OCI-M2 (cell line): ENCODE results near the gene RCCD1.

ENCODE experiments used
- DNase-seq: peaks from one replicate; lab custom pipeline; 2025; ENCODE audit not compliant: unreplicated experiment; lab: John Stamatoyannopoulos, UW

RCCD1 gene

GRCh38 chr15:90960298-90961091 lies 5.8 kb downstream of the RCCD1 start:
- no peak for DNase-seq

GRCh38 chr15:90962021-90962420 lies 7.3 kb downstream of the RCCD1 start:
- DNase-seq = no peak

GRCh38 chr15:90966262-90966661 lies 11.6 kb downstream of the RCCD1 start:
- DNase-seq = no peak

GRCh38 chr15:90967206-90967605 lies 12.5 kb downstream of the RCCD1 start:
- no peak for DNase-seq

- no peak for DNase-seq
Observed at GRCh38 chr15:90968434-90968833, 13.8 kb downstream of the RCCD1 start.

GRCh38 chr15:90970274-90970673 lies 15.6 kb downstream of the RCCD1 start:
- no peak for DNase-seq

GRCh38 chr15:90972133-90972532 lies 17.4 kb downstream of the RCCD1 start:
- no peak for DNase-seq

GRCh38 chr15:90974216-90974615 lies 19.5 kb downstream of the RCCD1 start:
- no peak for DNase-seq

- no peak for DNase-seq
Observed at GRCh38 chr15:90979582-90979981, 24.9 kb downstream of the RCCD1 start.

GRCh38 chr15:90981681-90982080 lies 27.0 kb downstream of the RCCD1 start:
- no peak for DNase-seq

- DNase-seq = no peak
Observed at GRCh38 chr15:90982135-90982534, 27.5 kb downstream of the RCCD1 start.

- DNase-seq = no peak
Observed at GRCh38 chr15:90986790-90987507, 32.3 kb downstream of the RCCD1 start.

GRCh38 chr15:90987561-90988141 lies 33.0 kb downstream of the RCCD1 start:
- no peak for DNase-seq

- DNase-seq = no peak
Observed at GRCh38 chr15:90988296-90988695, 33.6 kb downstream of the RCCD1 start.

- no peak for DNase-seq
Observed at GRCh38 chr15:90989040-90989768, 34.5 kb downstream of the RCCD1 start.

- DNase-seq = no peak
Observed at GRCh38 chr15:90990446-90990845, 35.8 kb downstream of the RCCD1 start.

- no peak for DNase-seq
Observed at GRCh38 chr15:90991587-90992285, 37.1 kb downstream of the RCCD1 start.

- DNase-seq = no peak
Observed at GRCh38 chr15:90994059-90994416, 39.4 kb downstream of the RCCD1 start.

GRCh38 chr15:90994417-90995311 lies 40.0 kb downstream of the RCCD1 start, which contains the start of gene PRC1:
Gene PRC1, minus strand, starts transcription at chr15:90994535. Its CDS starts 118 bp downstream, at chr15:90994417.
- peak; percentile 84 for DNase-seq

- DNase-seq = no peak
Observed at GRCh38 chr15:90998737-90999136, 44.1 kb downstream of the RCCD1 start.
